ENCODE data around the gene UBASH3B. TPM values are rescaled to one million over a fixed set of nuclear protein-coding genes. Genes with fewer than 3 reads are reported as not detected.

Gene UBASH3B
- total RNA-seq, 1 donor from 2014 or later: 4.3 TPM

GRCh38 chr11:122732342-122733315 is 77.1 kb downstream of the UBASH3B start:
- intact Hi-C loops (cut with micrococcal nuclease): no loop called here
- POLR2A ChIA-PET: interaction anchor here (0.6 to 0.9 kb wide), 2 partner anchors 11 to 15 kb away, joined by 3 to 4 read pairs; no protein-coding TSS in a partner anchor
- H3K36me3 Mint-ChIP-seq (ENCODE audit: low read depth): no peaks in the 10 kb centered on the region
- H3K9me3 Mint-ChIP-seq: no peaks in the 10 kb centered on the region
- H3K27me3 Mint-ChIP-seq: no peaks in the 10 kb centered on the region
- DNase-seq: no peak
- ATAC-seq (ENCODE audit: low read depth): no peak
- H3K4me1 Mint-ChIP-seq: peaks cover 29% of the 10 kb centered on the region
- no peak for TF ChIP-seq CTCF (IDR thresholded peaks at IDR 0.05)
- H3K27ac Mint-ChIP-seq: no peak overlapping the region
- CTCF ChIA-PET: interaction anchor here (0.6 kb wide), 1 partner anchor 120 kb away, joined by 3 read pairs; no protein-coding TSS in a partner anchor
- no peak overlapping the region for H3K4me3 Mint-ChIP-seq

GRCh38 chr11:122733318-122733717 is 77.8 kb downstream of the UBASH3B start:
- H3K9me3 Mint-ChIP-seq: no peaks in the 10 kb centered on the region
- ChIA-PET CTCF (interaction anchor here (0.6 to 3.8 kb wide), 2 partner anchors 22 to 119 kb away, joined by 3 to 12 read pairs; no protein-coding TSS in a partner anchor), POLR2A (interaction anchor here (0.9 kb wide), 1 partner anchor 10 kb away, joined by 3 read pairs; no protein-coding TSS in a partner anchor)
- TF ChIP-seq CTCF (IDR thresholded peaks at IDR 0.05): no peak
- H3K27me3 Mint-ChIP-seq: no peaks in the 10 kb centered on the region
- H3K4me1 Mint-ChIP-seq: peaks cover 23% of the 10 kb centered on the region
- intact Hi-C loops (cut with micrococcal nuclease): no loop called here
- DNase-seq (no peak), ATAC-seq (ENCODE audit: low read depth) (no peak)
- no peak overlapping the region for H3K27ac Mint-ChIP-seq
- no peak overlapping the region for H3K4me3 Mint-ChIP-seq
- no peaks in the 10 kb centered on the region for H3K36me3 Mint-ChIP-seq (ENCODE audit: low read depth)

- intact Hi-C loops (cut with micrococcal nuclease): no loop called here
- no peaks in the 10 kb centered on the region for H3K27me3 Mint-ChIP-seq
- ATAC-seq (ENCODE audit: low read depth): no peak
- no peaks in the 10 kb centered on the region for H3K9me3 Mint-ChIP-seq
- H3K4me3 Mint-ChIP-seq: no peak overlapping the region
- no peak overlapping the region for H3K27ac Mint-ChIP-seq
- no peak for TF ChIP-seq CTCF (IDR thresholded peaks at IDR 0.05)
- no peaks in the 10 kb centered on the region for H3K36me3 Mint-ChIP-seq (ENCODE audit: low read depth)
- ChIA-PET POLR2A (no interaction called here), CTCF (interaction anchor here (3.8 kb wide), 1 partner anchor 21 kb away, joined by 12 read pairs; no protein-coding TSS in a partner anchor)
- no peak for DNase-seq
- H3K4me1 Mint-ChIP-seq: peaks cover 13% of the 10 kb centered on the region
Measured at GRCh38 chr11:122734848-122735496, 79.5 kb downstream of the UBASH3B start.

GRCh38 chr11:122737951-122738693 is 82.6 kb downstream of the UBASH3B start:
- Mint-ChIP-seq H3K4me3 (no peak overlapping the region), H3K9me3 (no peaks in the 10 kb centered on the region), H3K4me1 (peaks cover 16% of the 10 kb centered on the region), H3K36me3 (ENCODE audit: low read depth) (no peaks in the 10 kb centered on the region), H3K27me3 (no peaks in the 10 kb centered on the region), H3K27ac (no peak overlapping the region)
- DNase-seq (no peak), ATAC-seq (ENCODE audit: low read depth) (no peak)
- ChIA-PET POLR2A (no interaction called here), CTCF (no interaction called here)
- no peak for TF ChIP-seq CTCF (IDR thresholded peaks at IDR 0.05)
- intact Hi-C loops (cut with micrococcal nuclease): no loop called here

Measured in activated B cell treated with CpG ODN at 0.5 μM for 24 hours (primary cell).